ENCODE results near the gene C5orf63.
"Not testable (repeated sequence)": the region's sequence is repeated elsewhere in the genome, so short reads cannot be mapped to it uniquely, and the experiment has no call there.

C5orf63 gene

GRCh38 chr5:127076315-127077129, 3.2 kb upstream of the C5orf63 start:
- DNase-seq (ENCODE audit: low read depth, low spot score), result no peak

GRCh38 chr5:127074466-127074865, 1.2 kb upstream of the C5orf63 start:
- no peak for DNase-seq (ENCODE audit: low read depth, low spot score)

GRCh38 chr5:127070243-127070642, 3.1 kb downstream of the C5orf63 start:
- DNase-seq (ENCODE audit: low read depth, low spot score), result no peak

- DNase-seq (ENCODE audit: low read depth, low spot score), result no peak
Observed at GRCh38 chr5:127068493-127069214, 4.6 kb downstream of the C5orf63 start.

- no peak for DNase-seq (ENCODE audit: low read depth, low spot score)
Observed at GRCh38 chr5:127066721-127067120, 6.6 kb downstream of the C5orf63 start.

GRCh38 chr5:127064253-127064840, 9.0 kb downstream of the C5orf63 start:
- no peak for DNase-seq (ENCODE audit: low read depth, low spot score)

- no peak for DNase-seq (ENCODE audit: low read depth, low spot score)
Observed at GRCh38 chr5:127063257-127063913, 9.9 kb downstream of the C5orf63 start.

- no peak for DNase-seq (ENCODE audit: low read depth, low spot score)
Observed at GRCh38 chr5:127061956-127062355, 11.3 kb downstream of the C5orf63 start.

GRCh38 chr5:127061537-127061936, 11.8 kb downstream of the C5orf63 start:
- DNase-seq (ENCODE audit: low read depth, low spot score), result no peak

GRCh38 chr5:127060470-127060985, 12.8 kb downstream of the C5orf63 start:
- no peak for DNase-seq (ENCODE audit: low read depth, low spot score)

- DNase-seq (ENCODE audit: low read depth, low spot score), result no peak
Observed at GRCh38 chr5:127056896-127057295, 16.4 kb downstream of the C5orf63 start.

- DNase-seq (ENCODE audit: low read depth, low spot score), result no peak
Observed at GRCh38 chr5:127055880-127056653, 17.2 kb downstream of the C5orf63 start.

GRCh38 chr5:127053551-127053950, 19.8 kb downstream of the C5orf63 start:
- DNase-seq (ENCODE audit: low read depth, low spot score), result not testable (repeated sequence)

- no peak for DNase-seq (ENCODE audit: low read depth, low spot score)
Observed at GRCh38 chr5:127053049-127053448, 20.3 kb downstream of the C5orf63 start.

GRCh38 chr5:127051591-127051990, 21.7 kb downstream of the C5orf63 start:
- DNase-seq (ENCODE audit: low read depth, low spot score), result no peak

GRCh38 chr5:127046343-127047072, 26.8 kb downstream of the C5orf63 start:
- no peak for DNase-seq (ENCODE audit: low read depth, low spot score)

GRCh38 chr5:127042593-127042992, 30.7 kb downstream of the C5orf63 start:
- DNase-seq (ENCODE audit: low read depth, low spot score), result no peak

- no peak for DNase-seq (ENCODE audit: low read depth, low spot score)
Observed at GRCh38 chr5:127041571-127041970, 31.7 kb downstream of the C5orf63 start.

- DNase-seq (ENCODE audit: low read depth, low spot score), result no peak
Observed at GRCh38 chr5:127040796-127041520, 32.3 kb downstream of the C5orf63 start.

- no peak for DNase-seq (ENCODE audit: low read depth, low spot score)
Observed at GRCh38 chr5:127038550-127038949, 34.8 kb downstream of the C5orf63 start.

Data from activated naive CD8-positive, alpha-beta T cell treated with anti-CD3 and anti-CD28 coated beads, Interleukin-2, amount 50 U/mL, for 16 hours (primary cell).